Measurements from ENCODE around the gene CXCR5.

CXCR5 gene

GRCh38 chr11:118927554-118928100 lies 43.9 kb downstream of the CXCR5 start:
- no peak for DNase-seq (ENCODE audit: low spot score)

GRCh38 chr11:118928101-118928869 lies 44.6 kb downstream of the CXCR5 start:
- peak; percentile 97 for DNase-seq (ENCODE audit: low spot score)

- peak; percentile 85 for DNase-seq (ENCODE audit: low spot score)
These were observed 45.3 kb downstream of the CXCR5 start for GRCh38 chr11:118928870-118929500.

- DNase-seq (ENCODE audit: low spot score) = peak; percentile 95
These were observed 45.9 kb downstream of the CXCR5 start for GRCh38 chr11:118929501-118930093.

- DNase-seq (ENCODE audit: low spot score) = peak; percentile 97
These were observed 46.5 kb downstream of the CXCR5 start for GRCh38 chr11:118930094-118930712.

- no peak for DNase-seq (ENCODE audit: low spot score)
These were observed 47.9 kb downstream of the CXCR5 start for GRCh38 chr11:118931571-118931970.

GRCh38 chr11:118933486-118933885 lies 49.8 kb downstream of the CXCR5 start:
- DNase-seq (ENCODE audit: low spot score) = peak; percentile 42

GRCh38 chr11:118935376-118935775 lies 51.7 kb downstream of the CXCR5 start:
- DNase-seq (ENCODE audit: low spot score) = no peak

GRCh38 chr11:118938491-118939403 lies 55.1 kb downstream of the CXCR5 start:
- no peak for DNase-seq (ENCODE audit: low spot score)

GRCh38 chr11:118939404-118939915 lies 55.8 kb downstream of the CXCR5 start:
- DNase-seq (ENCODE audit: low spot score) = no peak

GRCh38 chr11:118939953-118940598 lies 56.4 kb downstream of the CXCR5 start:
- DNase-seq (ENCODE audit: low spot score) = no peak

- no peak for DNase-seq (ENCODE audit: low spot score)
These were observed 63.4 kb downstream of the CXCR5 start for GRCh38 chr11:118947091-118947490.
